SIG-M5 treated with dmso at 0.1 percent for 504 hours (cell line): Measurements from ENCODE around the gene ADAD2.
"Not testable (repeated sequence)": the region's sequence is repeated elsewhere in the genome, so short reads cannot be mapped to it uniquely, and the experiment has no call there.

Experiments
- DNase-seq: peaks from one replicate; lab custom pipeline; 2025; ENCODE audit not compliant: unreplicated experiment; lab: John Stamatoyannopoulos, UW

ADAD2 gene

GRCh38 chr16:84195201-84196093, 4.5 kb downstream of the ADAD2 start:
- DNase-seq, result no peak

- DNase-seq, result no peak
Measured at GRCh38 chr16:84196101-84196500, 5.1 kb downstream of the ADAD2 start.

DNA sequence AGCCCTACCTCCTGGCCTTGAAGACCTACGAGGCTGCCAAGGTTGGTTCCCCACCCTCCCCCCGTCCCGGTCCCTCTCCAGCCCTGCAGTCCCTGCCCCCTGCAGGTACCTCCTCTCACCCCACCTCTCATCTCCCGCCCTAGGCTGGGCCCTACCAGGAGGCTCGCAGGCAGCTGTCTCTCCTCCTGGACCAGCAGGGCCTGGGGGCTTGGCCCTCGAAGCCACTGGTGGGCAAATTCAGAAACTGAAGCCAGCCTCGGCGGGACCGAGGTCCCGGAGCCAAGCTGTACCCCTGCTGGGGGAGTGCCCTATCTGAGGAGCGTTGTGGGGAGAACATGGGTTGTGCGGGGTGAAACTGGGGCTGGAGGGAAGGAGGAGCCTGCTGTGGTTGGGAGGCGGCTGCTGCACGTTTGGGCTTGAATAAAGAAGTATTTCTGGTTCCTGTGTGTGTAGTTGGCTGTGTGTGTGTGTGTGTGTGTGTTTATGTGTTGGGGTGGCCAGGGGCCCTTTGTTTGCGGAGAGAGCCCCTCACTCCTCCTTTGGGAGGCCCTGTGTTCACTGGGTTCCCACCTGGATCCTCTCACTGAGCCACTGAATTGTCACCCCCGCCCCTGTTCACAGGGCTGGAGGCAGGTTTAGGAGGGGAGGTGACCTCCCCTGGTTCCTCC, 5.9 kb downstream of the ADAD2 start:
- DNase-seq, result no peak

GRCh38 chr16:84197466-84198128, 6.6 kb downstream of the ADAD2 start:
- DNase-seq, result no peak

DNA sequence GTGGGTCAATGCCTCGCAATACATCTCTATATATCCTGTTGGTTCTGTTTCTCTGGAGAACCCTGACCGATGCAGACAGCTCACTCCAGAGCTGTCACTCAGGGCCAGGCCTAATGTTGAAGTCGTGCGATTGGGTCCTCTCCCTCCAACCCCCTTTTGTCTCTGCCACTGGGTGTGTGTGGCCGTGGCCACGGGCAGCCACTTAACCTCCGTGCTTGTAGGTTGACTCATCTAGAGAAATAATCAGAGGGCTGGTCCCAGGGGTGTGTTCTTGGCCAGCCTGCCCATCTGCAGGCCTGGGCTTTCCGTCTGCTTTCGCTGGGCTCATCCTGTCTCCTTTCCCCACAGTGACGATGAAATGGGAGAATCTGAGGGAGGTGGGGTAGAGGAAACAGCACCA, 7.4 kb downstream of the ADAD2 start:
- no peak for DNase-seq

- DNase-seq, result no peak
Measured at GRCh38 chr16:84199097-84199496, 8.1 kb downstream of the ADAD2 start.

- peak; percentile 89 for DNase-seq
Measured at GRCh38 chr16:84199861-84200260, 8.9 kb downstream of the ADAD2 start.

DNA sequence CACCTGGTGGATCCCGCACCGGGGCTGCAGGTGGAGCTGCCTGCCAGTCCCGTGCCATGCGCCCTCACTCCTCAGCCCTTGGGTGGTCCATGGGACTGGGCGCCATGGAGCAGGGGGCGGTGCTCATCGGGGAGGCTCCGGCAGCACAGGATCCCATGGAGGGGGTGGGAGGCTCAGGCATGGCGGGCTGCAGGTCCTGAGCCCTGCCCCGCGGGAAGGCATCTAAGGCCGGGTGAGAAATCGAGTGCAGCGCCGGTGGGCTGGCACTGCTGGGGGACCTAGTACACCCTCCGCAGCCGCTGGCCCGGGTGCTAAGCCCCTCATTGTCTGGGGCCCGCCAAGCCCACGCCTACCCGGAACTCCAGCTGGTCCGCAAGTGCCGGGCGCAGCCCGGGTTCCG, 13.6 kb downstream of the ADAD2 start:
- not testable (repeated sequence) for DNase-seq

GRCh38 chr16:84205123-84205522, 14.2 kb downstream of the ADAD2 start:
- DNase-seq, result not testable (repeated sequence)

GRCh38 chr16:84205976-84206691, 15.2 kb downstream of the ADAD2 start:
- DNase-seq, result no peak

DNA sequence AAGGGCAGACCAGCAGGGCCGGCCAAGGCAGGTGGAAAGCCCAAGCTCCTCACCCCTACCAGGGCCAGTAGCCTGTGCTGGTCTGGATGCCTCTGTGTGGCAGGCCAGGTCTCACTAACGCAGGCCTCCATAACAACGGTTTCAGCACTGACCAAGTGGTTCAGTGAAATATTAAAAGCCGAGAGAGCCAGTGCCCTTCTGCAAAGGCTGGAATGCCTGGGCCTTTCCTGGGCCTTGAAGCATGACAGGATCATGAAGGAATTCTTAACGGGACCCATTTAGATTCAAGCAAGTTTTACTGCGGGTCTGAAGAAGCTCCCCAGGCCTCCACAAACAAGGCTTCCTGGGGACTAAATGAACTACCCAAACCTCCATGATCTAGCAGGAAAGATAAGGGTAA, 16.3 kb downstream of the ADAD2 start:
- DNase-seq, result no peak

DNA sequence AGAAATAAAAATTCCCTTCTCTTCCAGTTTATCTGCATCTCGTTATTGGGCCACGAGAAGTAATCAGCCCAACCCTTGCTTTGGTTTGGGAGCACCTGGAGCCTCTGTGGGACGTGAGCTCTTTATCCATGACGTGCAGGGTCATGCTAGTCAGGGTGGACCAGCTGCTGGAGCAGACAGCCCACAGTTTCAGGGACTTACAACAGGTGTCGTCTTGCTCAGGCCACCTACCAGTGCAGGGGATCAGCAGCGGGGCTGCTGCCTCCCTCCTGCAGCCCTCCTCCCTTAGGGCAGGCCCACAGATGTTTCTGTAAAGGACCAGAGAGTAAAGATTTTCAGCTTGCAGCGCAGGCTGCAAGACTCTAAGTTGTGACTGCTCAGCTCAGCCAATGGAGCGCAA, 16.9 kb downstream of the ADAD2 start:
- DNase-seq, result no peak

DNA sequence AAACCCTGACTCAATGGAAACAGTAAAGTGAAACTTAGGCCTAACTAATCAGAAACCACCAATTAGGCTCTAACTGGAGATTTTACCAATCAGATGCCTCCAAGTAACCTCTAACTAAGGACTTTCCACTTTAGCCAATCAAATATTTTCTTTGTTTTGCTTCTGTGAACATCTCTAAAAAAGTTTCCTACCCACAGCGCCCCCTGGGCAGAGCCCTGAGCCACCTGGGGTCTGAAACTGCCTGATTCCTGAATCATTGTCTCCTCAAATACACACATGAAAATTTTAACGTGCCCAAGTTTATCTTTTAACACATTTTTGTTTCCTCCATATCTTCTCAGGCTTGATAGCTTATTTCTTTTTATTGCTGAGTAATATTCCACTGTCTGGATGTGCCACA, 19.0 kb downstream of the ADAD2 start:
- DNase-seq, result no peak

GRCh38 chr16:84212154-84212553, 21.2 kb downstream of the ADAD2 start:
- DNase-seq, result no peak

GRCh38 chr16:84212631-84213030, 21.7 kb downstream of the ADAD2 start:
- no peak for DNase-seq

DNA sequence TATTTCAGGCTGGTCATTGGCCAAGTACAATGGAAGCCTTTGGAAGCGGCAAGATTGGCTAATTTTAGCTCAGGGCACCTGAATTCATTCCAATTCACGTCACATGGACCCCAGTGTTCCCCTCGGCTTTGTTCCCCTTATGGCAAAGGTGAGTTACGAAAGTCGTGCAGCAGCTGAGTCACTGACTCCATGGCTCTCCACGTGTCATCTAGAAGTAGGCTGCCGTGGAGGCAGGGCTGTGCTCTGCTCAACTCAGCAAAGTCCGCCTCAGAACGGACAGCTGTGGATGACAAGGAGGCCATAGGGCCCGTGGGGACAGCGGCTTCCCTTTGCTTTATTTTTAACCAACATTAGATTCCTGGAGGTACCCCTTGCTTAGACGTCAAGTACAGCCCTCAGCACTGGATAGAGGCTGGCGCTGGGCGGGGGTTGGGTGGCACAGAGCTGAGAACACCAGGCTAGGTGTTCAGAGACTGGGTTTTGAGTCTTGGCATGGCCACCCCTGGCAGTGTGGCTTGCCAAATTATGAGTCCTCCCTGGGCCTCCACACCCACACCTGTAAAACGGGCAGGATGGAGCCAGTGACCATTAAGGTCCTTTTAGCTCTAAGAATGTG, 23.6 kb downstream of the ADAD2 start:
- DNase-seq, result no peak

GRCh38 chr16:84215531-84215930, 24.6 kb downstream of the ADAD2 start:
- no peak for DNase-seq

DNA sequence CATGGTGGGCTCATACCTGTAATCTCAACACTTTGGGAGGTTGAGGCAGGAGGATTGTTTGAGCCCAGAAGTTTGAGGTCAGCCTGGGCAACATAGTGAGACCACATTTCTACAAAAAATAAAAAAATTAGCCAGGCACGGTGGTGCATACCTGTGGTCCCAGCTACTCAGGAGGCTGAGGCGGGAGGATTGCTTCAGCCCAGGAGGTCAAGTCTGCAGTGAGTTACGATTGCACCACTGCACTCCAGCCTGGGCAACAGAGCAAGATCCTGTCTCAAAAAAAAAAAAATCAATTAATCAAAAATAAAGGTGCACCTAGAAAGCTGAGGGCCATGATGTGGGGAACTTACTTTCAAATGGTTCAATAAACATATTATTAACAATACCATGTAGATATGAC, 25.2 kb downstream of the ADAD2 start:
- DNase-seq, result not testable (repeated sequence)

- no peak for DNase-seq
Measured at GRCh38 chr16:84218176-84218823, 27.3 kb downstream of the ADAD2 start.

DNA sequence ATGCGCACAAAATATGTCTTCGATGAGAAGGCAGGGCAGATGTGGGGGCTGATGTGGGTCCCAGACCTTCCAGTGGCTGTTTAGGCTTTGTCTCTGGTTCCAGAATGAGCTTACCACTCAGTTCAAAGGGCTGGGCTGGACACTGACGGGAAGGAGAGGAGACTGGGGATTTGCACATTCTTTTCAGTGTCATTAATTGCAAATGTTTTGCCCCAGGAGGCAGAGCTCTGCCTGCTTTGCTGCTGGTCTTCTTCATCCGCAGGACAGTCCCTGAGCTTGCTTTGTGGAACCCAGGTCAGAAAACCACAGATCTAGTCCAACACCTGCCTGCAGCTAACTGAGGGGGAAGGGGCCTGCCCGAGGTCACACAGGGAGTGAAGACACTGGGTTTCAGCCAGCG, 28.0 kb downstream of the ADAD2 start:
- no peak for DNase-seq
